ENCODE data around the gene IFNL4. TPM values are rescaled to one million over a fixed set of nuclear protein-coding genes. Genes with fewer than 3 reads are reported as not detected.
"Not testable (repeated sequence)": the region's sequence is repeated elsewhere in the genome, so short reads cannot be mapped to it uniquely, and the experiment has no call there.

Gene IFNL4
- total RNA-seq, 1 experiment from 2014 or later = not detected

- H3K14ac ChIP-seq (ENCODE audit: insufficient read depth, low read length) = no peak overlapping the region
- no peaks in the 10 kb centered on the region; a peak in 1 of 5 replicates for H3K9me3 Mint-ChIP-seq
- no peak overlapping the region for H2BK15ac ChIP-seq (ENCODE audit: low read depth, low read length)
- H3T11ph ChIP-seq (ENCODE audit: low read length) = no peak overlapping the region
- H3K79me2 ChIP-seq (ENCODE audit: insufficient read depth, low read length) = no peaks in the 10 kb centered on the region
- H2BK5ac ChIP-seq (ENCODE audit: insufficient read length, low read length) = no peak overlapping the region
- no peak overlapping the region for H4K91ac ChIP-seq (ENCODE audit: insufficient read length, low read depth, low read length)
- no peak overlapping the region for H4K8ac ChIP-seq (replicated peaks; ENCODE audit: insufficient read length, low read depth, low read length)
- H3K27ac ChIP-seq (ENCODE audit: insufficient read length, low read depth, low read length) = no peak overlapping the region
- H3K4me2 ChIP-seq (ENCODE audit: insufficient read depth, insufficient read length, low read length) = no peak overlapping the region
- no peak for TF ChIP-seq CTCF (conservative IDR thresholded peaks at IDR 0.05)
- no peak overlapping the region for H3K4me3 Mint-ChIP-seq
- peaks cover 3% of the 10 kb centered on the region; the same call in 1 of the 2 replicates for H3K27me3 ChIP-seq (ENCODE audit: insufficient read depth, low read length)
- H3K9me3 ChIP-seq (ENCODE audit: control insufficient read depth, low read depth, low read length) = no peaks in the 10 kb centered on the region
- H2AK5ac ChIP-seq (ENCODE audit: insufficient read length, low read length) = no peak overlapping the region
- no peak overlapping the region for H2BK120ac ChIP-seq (ENCODE audit: low read depth, low read length, poor library complexity, severe bottlenecking)
- H3K56ac ChIP-seq (ENCODE audit: insufficient read length, low read depth, low read length) = no peak overlapping the region
- no peak overlapping the region for H3K18ac ChIP-seq (ENCODE audit: insufficient read length, low read depth, low read length)
- no peak overlapping the region for H3K27ac Mint-ChIP-seq
- H3K9ac ChIP-seq (ENCODE audit: extremely low read depth, insufficient read length, low read length) = no peak overlapping the region
- H3K23me2 ChIP-seq (ENCODE audit: insufficient read length, low read depth, low read length, poor library complexity, severe bottlenecking) = no peaks in the 10 kb centered on the region
- H4K20me1 ChIP-seq (ENCODE audit: control insufficient read depth, insufficient read depth, insufficient read length) = no peaks in the 10 kb centered on the region
- no peak overlapping the region for H4K5ac ChIP-seq (ENCODE audit: insufficient read length, low read depth, low read length)
- peak; percentile 56 for DNase-seq
- H3K23ac ChIP-seq (ENCODE audit: insufficient read length, low read depth, low read length) = no peak overlapping the region
- H3K4ac ChIP-seq (ENCODE audit: low read depth, low read length) = no peak overlapping the region
- H3K4me1 Mint-ChIP-seq = no peaks in the 10 kb centered on the region; a peak in 2 of 4 replicates
- H3K79me1 ChIP-seq (ENCODE audit: insufficient read depth, low read depth, low read length, poor library complexity, severe bottlenecking) = no peaks in the 10 kb centered on the region
- peaks cover 64% of the 10 kb centered on the region for H3K27me3 Mint-ChIP-seq (ENCODE audit: low read depth)
- no peaks in the 10 kb centered on the region for H3K36me3 Mint-ChIP-seq (ENCODE audit: insufficient read depth in 1 of 3, low read depth in 3 of 3)
- no peak overlapping the region for H2BK12ac ChIP-seq (ENCODE audit: insufficient read length, low read depth, low read length)
- H3K4me1 ChIP-seq (ENCODE audit: insufficient read depth, low read length) = no peaks in the 10 kb centered on the region
- H2AFZ ChIP-seq (ENCODE audit: low read length) = no peak overlapping the region
- WGBS (ENCODE audit: extremely low coverage, insufficient read length, low lambda C conversion rate) = no CpG with 5 or more reads among the region's 4 CpGs
- no peak overlapping the region for H2BK20ac ChIP-seq (ENCODE audit: low read depth, low read length, poor library complexity, severe bottlenecking)
Observed at GRCh38 chr19:39223703-39224279, 24.9 kb downstream of the IFNL4 start.

GRCh38 chr19:39219108-39219507, 29.5 kb downstream of the IFNL4 start:
- not testable (repeated sequence) for H3K79me2 ChIP-seq (ENCODE audit: insufficient read depth, low read length); H2BK5ac ChIP-seq (ENCODE audit: insufficient read length, low read length); H3K36me3 Mint-ChIP-seq (ENCODE audit: insufficient read depth in 1 of 3, low read depth in 3 of 3); H3K79me1 ChIP-seq (ENCODE audit: insufficient read depth, low read depth, low read length, poor library complexity, severe bottlenecking); H3K4me3 Mint-ChIP-seq; H3K9me3 ChIP-seq (ENCODE audit: control insufficient read depth, low read depth, low read length); DNase-seq; H4K20me1 ChIP-seq (ENCODE audit: control insufficient read depth, insufficient read depth, insufficient read length); H2BK120ac ChIP-seq (ENCODE audit: low read depth, low read length, poor library complexity, severe bottlenecking); H2BK12ac ChIP-seq (ENCODE audit: insufficient read length, low read depth, low read length); H3K56ac ChIP-seq (ENCODE audit: insufficient read length, low read depth, low read length); H3K23me2 ChIP-seq (ENCODE audit: insufficient read length, low read depth, low read length, poor library complexity, severe bottlenecking); H3T11ph ChIP-seq (ENCODE audit: low read length); H3K27me3 ChIP-seq (ENCODE audit: insufficient read depth, low read length); H4K91ac ChIP-seq (ENCODE audit: insufficient read length, low read depth, low read length); H3K4me1 Mint-ChIP-seq; H4K8ac ChIP-seq (replicated peaks; ENCODE audit: insufficient read length, low read depth, low read length); H3K14ac ChIP-seq (ENCODE audit: insufficient read depth, low read length); H2AFZ ChIP-seq (ENCODE audit: low read length); H2BK15ac ChIP-seq (ENCODE audit: low read depth, low read length); H3K27ac ChIP-seq (ENCODE audit: insufficient read length, low read depth, low read length); H2BK20ac ChIP-seq (ENCODE audit: low read depth, low read length, poor library complexity, severe bottlenecking); H3K4me1 ChIP-seq (ENCODE audit: insufficient read depth, low read length); H3K18ac ChIP-seq (ENCODE audit: insufficient read length, low read depth, low read length); H3K23ac ChIP-seq (ENCODE audit: insufficient read length, low read depth, low read length); H3K9ac ChIP-seq (ENCODE audit: extremely low read depth, insufficient read length, low read length); H2AK5ac ChIP-seq (ENCODE audit: insufficient read length, low read length); H3K4me2 ChIP-seq (ENCODE audit: insufficient read depth, insufficient read length, low read length); H3K27ac Mint-ChIP-seq; H4K5ac ChIP-seq (ENCODE audit: insufficient read length, low read depth, low read length); H3K4ac ChIP-seq (ENCODE audit: low read depth, low read length)
- Mint-ChIP-seq H3K9me3 (peaks cover 12 to 15% of the 10 kb centered on the region in 2 experiments), H3K27me3 (ENCODE audit: low read depth) (peaks cover 57% of the 10 kb centered on the region)
- WGBS (ENCODE audit: extremely low coverage, insufficient read length, low lambda C conversion rate) = no CpG with 5 or more reads among the region's 10 CpGs
